NCI-H1436 (cell line): ENCODE data around the gene TBCE.
A peak's percentile ranks its signal among the peaks of the same experiment; 100 is the strongest.

Source experiments
- DNase-seq: peaks from one replicate; lab custom pipeline; 2025; lab: John Stamatoyannopoulos, UW

TBCE gene, protein sequence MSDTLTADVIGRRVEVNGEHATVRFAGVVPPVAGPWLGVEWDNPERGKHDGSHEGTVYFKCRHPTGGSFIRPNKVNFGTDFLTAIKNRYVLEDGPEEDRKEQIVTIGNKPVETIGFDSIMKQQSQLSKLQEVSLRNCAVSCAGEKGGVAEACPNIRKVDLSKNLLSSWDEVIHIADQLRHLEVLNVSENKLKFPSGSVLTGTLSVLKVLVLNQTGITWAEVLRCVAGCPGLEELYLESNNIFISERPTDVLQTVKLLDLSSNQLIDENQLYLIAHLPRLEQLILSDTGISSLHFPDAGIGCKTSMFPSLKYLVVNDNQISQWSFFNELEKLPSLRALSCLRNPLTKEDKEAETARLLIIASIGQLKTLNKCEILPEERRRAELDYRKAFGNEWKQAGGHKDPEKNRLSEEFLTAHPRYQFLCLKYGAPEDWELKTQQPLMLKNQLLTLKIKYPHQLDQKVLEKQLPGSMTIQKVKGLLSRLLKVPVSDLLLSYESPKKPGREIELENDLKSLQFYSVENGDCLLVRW

GRCh38 chr1:235367000-235367908 lies at the start of gene TBCE:
Gene TBCE (plus strand): TSS chr1:235367427. CDS start chr1:235380050, 12,623 bp downstream.
- peak; percentile 97 for DNase-seq

DNA sequence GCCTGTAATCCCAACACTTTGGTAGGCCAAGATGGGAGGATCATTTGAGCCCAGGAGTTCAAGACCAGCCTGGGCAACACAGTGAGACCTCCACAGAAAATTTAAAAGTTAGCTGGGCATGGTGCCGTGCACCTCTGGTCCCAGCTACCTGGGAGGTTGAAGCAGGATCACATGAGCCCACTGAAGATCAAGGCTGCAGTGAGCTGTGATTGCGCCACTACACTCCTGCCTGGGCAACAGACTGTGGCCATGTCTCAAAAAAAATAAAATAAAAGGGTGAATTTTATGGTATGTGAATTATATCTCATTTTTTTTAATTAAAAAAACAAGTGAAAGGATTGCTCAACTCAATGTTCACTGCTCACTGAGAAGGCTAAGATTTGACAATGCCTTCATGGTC lies 48.0 kb upstream of the TBCE start:
- no peak for DNase-seq

GRCh38 chr1:235320521-235321179 lies 46.6 kb upstream of the TBCE start:
- no peak for DNase-seq

GRCh38 chr1:235324296-235324695 lies 42.9 kb upstream of the TBCE start:
- no peak for DNase-seq

DNA sequence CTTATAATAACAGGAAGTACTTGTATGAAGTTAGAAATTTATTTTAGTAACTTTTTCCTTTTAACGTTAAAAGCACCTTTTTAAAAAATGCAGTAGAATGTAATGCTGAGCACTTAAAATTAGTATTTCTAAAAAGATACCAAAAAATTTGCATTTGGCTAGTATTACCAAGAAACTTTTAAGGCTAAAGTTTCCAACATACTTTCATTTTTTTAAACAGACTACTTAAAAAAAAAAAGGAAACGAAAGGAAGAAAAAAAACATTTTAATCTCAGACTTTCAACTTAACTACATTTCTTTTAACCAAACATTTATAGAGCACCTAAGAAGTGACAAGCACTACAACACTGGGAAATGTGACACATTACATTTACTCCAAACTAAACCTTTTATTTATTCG lies 42.1 kb upstream of the TBCE start:
- DNase-seq = no peak

DNA sequence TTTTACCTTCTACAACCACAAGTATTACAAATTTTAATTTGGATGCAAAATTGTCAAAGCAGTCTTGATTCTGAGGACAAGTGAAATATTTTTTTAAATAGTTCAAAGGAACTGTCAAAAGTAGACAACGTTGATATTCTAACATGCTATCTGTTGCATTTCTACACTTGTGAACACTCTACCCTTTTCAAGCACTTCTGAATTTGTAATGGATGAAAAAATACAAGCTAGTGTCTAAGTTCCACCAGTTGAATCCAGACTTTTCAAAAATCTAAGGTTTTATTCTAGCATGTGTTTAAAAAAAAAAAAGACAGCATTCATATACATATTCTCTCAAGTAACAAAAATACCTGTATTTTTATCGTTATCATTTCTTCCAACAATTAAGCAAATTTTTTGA lies 41.4 kb upstream of the TBCE start:
- DNase-seq = no peak

- DNase-seq = no peak
These were observed 40.3 kb upstream of the TBCE start for GRCh38 chr1:235326719-235327558.

DNA sequence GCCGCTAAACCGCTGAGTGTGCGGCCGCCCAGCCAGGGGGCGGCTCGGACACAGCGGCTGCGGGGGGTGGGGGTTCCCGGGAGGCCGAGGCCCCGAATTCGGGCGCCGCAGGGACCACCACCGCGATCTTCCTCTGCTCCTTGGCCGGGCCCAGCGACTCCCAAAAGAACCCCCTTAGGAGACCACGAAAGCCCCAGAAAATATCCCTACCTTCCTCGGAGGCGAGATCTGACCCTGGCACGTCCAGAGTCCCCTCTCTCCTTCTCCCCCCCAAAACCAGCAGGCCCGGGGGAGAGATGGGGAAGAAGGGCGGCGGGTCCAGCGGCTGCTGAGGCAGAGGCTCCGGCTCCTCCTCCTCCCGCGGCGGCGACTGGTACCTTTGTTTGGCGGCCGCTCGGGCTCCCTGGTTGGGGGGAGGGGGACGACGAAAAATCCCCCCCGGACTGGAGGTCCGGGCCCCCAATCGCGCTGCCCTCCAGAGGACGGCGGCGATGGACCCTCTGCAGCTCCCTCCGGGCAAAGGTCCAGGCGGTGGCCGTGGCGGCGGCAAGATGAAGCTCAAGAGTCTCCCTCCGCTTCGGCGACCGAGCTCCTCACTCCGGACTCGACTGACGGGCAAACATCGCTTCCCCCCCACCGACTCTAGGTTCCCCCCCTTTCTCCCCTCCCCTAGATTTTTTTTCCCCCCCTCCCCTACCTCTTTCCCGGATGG lies 39.5 kb upstream of the TBCE start, which contains the start of gene ARID4B:
ARID4B (minus strand) TSS at position 621 of the 712 bp plus-strand sequence. CDS start 1,260 bp downstream, outside the sequence.
- no peak for DNase-seq

DNA sequence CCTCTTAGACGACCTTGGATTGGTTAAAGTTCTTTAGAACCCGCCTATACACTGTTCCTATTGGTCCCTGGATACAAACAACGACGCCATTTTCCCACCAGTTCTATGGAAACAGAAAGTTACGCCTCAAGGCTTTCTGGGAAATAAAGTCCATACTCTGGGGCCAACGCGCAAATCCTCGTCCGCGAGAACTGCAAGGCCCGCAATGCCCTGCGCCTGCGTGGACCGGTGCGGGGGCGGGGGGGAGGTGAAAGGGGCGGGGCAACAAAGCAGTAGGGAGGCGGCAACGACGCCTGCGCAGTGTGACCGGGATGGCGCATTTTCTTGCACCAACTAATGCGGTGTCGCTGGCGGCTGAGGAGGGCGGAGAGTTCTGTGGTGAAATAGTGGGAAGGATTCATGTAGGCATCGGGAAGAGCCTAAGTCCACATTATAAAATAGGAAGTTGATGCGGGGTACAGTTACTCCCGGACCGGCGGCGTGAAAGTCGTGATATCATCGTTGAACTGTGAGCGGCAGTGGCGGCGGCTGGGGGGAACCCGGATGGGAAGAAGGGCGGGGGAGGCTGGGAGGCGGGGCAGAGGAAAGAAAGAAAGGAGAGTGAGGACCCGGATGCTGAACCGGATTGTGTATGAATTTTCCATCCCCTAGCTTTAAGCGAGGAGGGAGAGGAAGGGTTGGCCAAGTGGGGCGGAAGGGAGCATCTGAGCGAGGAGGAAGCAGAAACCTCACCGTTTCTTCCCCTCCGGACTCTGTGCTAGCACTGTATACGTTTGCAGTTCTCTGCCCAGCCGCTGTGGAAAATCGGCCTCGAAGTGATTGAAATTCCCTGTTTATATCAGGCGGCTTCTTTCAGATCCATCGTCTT lies 38.7 kb upstream of the TBCE start, which contains the start of gene GGPS1:
GGPS1 (plus strand) TSS at position 300 of the 868 bp plus-strand sequence. CDS start 6,695 bp downstream, outside the sequence.
- peak; percentile 100 for DNase-seq

GRCh38 chr1:235329139-235329902 lies 37.9 kb upstream of the TBCE start:
- DNase-seq = no peak

- no peak for DNase-seq
These were observed 36.3 kb upstream of the TBCE start for GRCh38 chr1:235330918-235331285.

GRCh38 chr1:235331401-235331800 lies 35.8 kb upstream of the TBCE start:
- no peak for DNase-seq

DNA sequence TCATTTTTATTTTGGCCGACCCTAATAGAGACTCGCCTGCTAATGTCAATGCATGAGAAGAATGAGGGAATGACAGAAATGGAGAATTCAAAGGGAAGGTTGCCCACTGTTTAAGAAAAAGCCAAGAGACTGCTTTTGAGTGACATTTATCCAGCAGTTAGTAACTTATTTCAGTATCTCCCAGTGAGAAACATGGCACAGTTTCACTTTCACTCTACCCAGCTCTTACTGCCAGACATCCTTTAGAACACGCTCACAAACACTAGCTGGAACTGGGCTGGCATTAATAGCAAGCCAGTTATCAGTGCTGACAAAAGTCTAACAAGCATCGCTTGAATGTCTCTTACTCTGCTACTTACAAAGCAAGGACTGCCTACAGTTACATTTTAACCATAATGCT lies 30.3 kb upstream of the TBCE start:
- DNase-seq = no peak

GRCh38 chr1:235339746-235340145 lies 27.5 kb upstream of the TBCE start:
- no peak for DNase-seq

- DNase-seq = no peak
These were observed 25.9 kb upstream of the TBCE start for GRCh38 chr1:235341334-235341733.

GRCh38 chr1:235342039-235342438 lies 25.2 kb upstream of the TBCE start:
- no peak for DNase-seq

- DNase-seq = no peak
These were observed 24.8 kb upstream of the TBCE start for GRCh38 chr1:235342471-235342870.

GRCh38 chr1:235343726-235344125 lies 23.5 kb upstream of the TBCE start:
- DNase-seq = no peak

DNA sequence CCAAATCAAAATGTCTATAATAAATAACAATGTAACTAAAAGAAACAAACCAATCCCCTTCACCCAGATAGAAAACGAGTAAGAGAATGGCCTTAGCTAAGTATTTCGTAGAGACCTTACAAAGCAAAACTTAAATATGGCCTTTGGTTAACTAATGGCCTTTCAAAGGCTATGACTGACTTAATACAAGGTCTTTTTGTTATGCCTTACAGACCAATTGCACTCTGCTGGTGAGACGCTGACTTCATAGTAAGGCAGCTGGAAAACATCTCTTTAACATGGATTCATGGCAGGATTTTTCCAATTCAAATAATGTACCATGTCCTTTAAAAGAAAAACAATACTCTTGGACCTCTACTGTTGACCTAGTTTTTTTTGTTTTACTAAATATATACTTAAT lies 15.8 kb upstream of the TBCE start:
- DNase-seq = no peak
